ENCODE results near the gene FAM170B. TPM values are rescaled to one million over a fixed set of nuclear protein-coding genes. Genes with fewer than 3 reads are reported as not detected.

Gene FAM170B
- total and polyA plus RNA-seq, 2 experiments from 2014 or later, result not detected

- no peak overlapping the region for H2AFZ ChIP-seq
- no peak overlapping the region for H3K4me2 ChIP-seq (ENCODE audit: unreplicated experiment)
- H3K4me3 ChIP-seq, result no peak overlapping the region
- H3K36me3 ChIP-seq (ENCODE audit: low read depth), result no peaks in the 10 kb centered on the region
- WGBS, 2 experiments (ENCODE audit: low coverage in 1 of 2, low lambda C conversion rate in 2 of 2, missing lambda C conversion rate in 2 of 2), result 94 to 98% methylated on average over 4 of the region's 4 CpGs
- TF ChIP-seq EZH2 (IDR thresholded peaks at IDR 0.05; ENCODE audit: insufficient read depth, poor library complexity, severe bottlenecking) (no peak), EZH2phosphoT487 (IDR thresholded peaks at IDR 0.05; ENCODE audit: insufficient read depth, low read depth) (no peak)
- in situ Hi-C loops (cut with MboI), result no loop called here
- no peaks in the 10 kb centered on the region for H3K9me2 ChIP-seq (ENCODE audit: insufficient read depth)
- no peaks in the 10 kb centered on the region; the same call in 1 of the 2 replicates for H3K4me1 ChIP-seq (ENCODE audit: insufficient read depth)
- no peak for DNase-seq
- H3K9ac ChIP-seq, result no peak overlapping the region
- H3F3A ChIP-seq (ENCODE audit: insufficient read depth), result no peaks in the 10 kb centered on the region
- no peaks in the 10 kb centered on the region for H4K20me1 ChIP-seq (ENCODE audit: insufficient read depth)
- no peaks in the 10 kb centered on the region for H3K79me2 ChIP-seq (ENCODE audit: insufficient read depth)
- no peak overlapping the region for H3K27ac ChIP-seq
- no peaks in the 10 kb centered on the region for H3K27me3 ChIP-seq (replicated peaks; ENCODE audit: insufficient read depth)
- no peaks in the 10 kb centered on the region for H3K9me3 ChIP-seq (ENCODE audit: low read depth)
Measured at GRCh38 chr10:49094646-49095045, 39.2 kb downstream of the FAM170B start.

GRCh38 chr10:49093922-49094321 lies 39.9 kb downstream of the FAM170B start:
- no peak for TF ChIP-seq EZH2phosphoT487 (IDR thresholded peaks at IDR 0.05; ENCODE audit: insufficient read depth, low read depth)
- no peak for TF ChIP-seq EZH2 (IDR thresholded peaks at IDR 0.05; ENCODE audit: insufficient read depth, poor library complexity, severe bottlenecking)
- Histone ChIP-seq H3K36me3 (ENCODE audit: low read depth) (no peaks in the 10 kb centered on the region), H3K27ac (no peak overlapping the region), H3K4me2 (ENCODE audit: unreplicated experiment) (no peak overlapping the region), H3K79me2 (ENCODE audit: insufficient read depth) (no peaks in the 10 kb centered on the region), H3K9me2 (ENCODE audit: insufficient read depth) (no peaks in the 10 kb centered on the region), H3K9me3 (ENCODE audit: low read depth) (no peaks in the 10 kb centered on the region), H3K27me3 (replicated peaks; ENCODE audit: insufficient read depth) (no peaks in the 10 kb centered on the region), H3K4me3 (no peak overlapping the region), H4K20me1 (ENCODE audit: insufficient read depth) (no peaks in the 10 kb centered on the region), H3K4me1 (ENCODE audit: insufficient read depth) (no peaks in the 10 kb centered on the region; the same call in 1 of the 2 replicates), H3F3A (ENCODE audit: insufficient read depth) (no peaks in the 10 kb centered on the region), H3K9ac (no peak overlapping the region), H2AFZ (no peak overlapping the region)
- in situ Hi-C loops (cut with MboI), result no loop called here
- DNase-seq, result no peak
- WGBS, 2 experiments (ENCODE audit: low coverage in 1 of 2, low lambda C conversion rate in 2 of 2, missing lambda C conversion rate in 2 of 2), result 95% methylated on average over 10 of the region's 10 CpGs

- TF ChIP-seq EZH2phosphoT487 (IDR thresholded peaks at IDR 0.05; ENCODE audit: insufficient read depth, low read depth), result no peak
- TF ChIP-seq EZH2 (IDR thresholded peaks at IDR 0.05; ENCODE audit: insufficient read depth, poor library complexity, severe bottlenecking), result no peak
- WGBS, 2 experiments (ENCODE audit: low coverage in 1 of 2, low lambda C conversion rate in 2 of 2, missing lambda C conversion rate in 2 of 2), result 89 to 90% methylated on average over 11 of the region's 11 CpGs
- DNase-seq, result no peak
Measured at GRCh38 chr10:49092477-49092876, 41.3 kb downstream of the FAM170B start.

GRCh38 chr10:49091450-49092210 lies 42.2 kb downstream of the FAM170B start:
- no peak for TF ChIP-seq EZH2phosphoT487 (IDR thresholded peaks at IDR 0.05; ENCODE audit: insufficient read depth, low read depth)

More at GRCh38 chr10:49092477-49092876, 41.3 kb downstream of the FAM170B start:
- Histone ChIP-seq H3K9me2 (ENCODE audit: insufficient read depth) (no peaks in the 10 kb centered on the region), H3K9me3 (ENCODE audit: low read depth) (no peaks in the 10 kb centered on the region), H3K79me2 (ENCODE audit: insufficient read depth) (no peaks in the 10 kb centered on the region), H3F3A (ENCODE audit: insufficient read depth) (no peaks in the 10 kb centered on the region), H3K4me3 (no peak overlapping the region), H3K27me3 (replicated peaks; ENCODE audit: insufficient read depth) (no peaks in the 10 kb centered on the region), H3K36me3 (ENCODE audit: low read depth) (no peaks in the 10 kb centered on the region), H3K4me1 (ENCODE audit: insufficient read depth) (no peaks in the 10 kb centered on the region; the same call in 1 of the 2 replicates), H2AFZ (no peak overlapping the region), H3K4me2 (ENCODE audit: unreplicated experiment) (no peak overlapping the region), H3K27ac (no peak overlapping the region), H4K20me1 (ENCODE audit: insufficient read depth) (no peaks in the 10 kb centered on the region), H3K9ac (no peak overlapping the region)
- in situ Hi-C loops (cut with MboI), result no loop called here

More at GRCh38 chr10:49091450-49092210, 42.2 kb downstream of the FAM170B start:
- WGBS, 2 experiments (ENCODE audit: low coverage in 1 of 2, low lambda C conversion rate in 2 of 2, missing lambda C conversion rate in 2 of 2), result 87 to 91% methylated on average over 13 of the region's 13 CpGs
- Histone ChIP-seq H3K4me3 (no peak overlapping the region), H3K4me2 (ENCODE audit: unreplicated experiment) (no peak overlapping the region), H3K79me2 (ENCODE audit: insufficient read depth) (no peaks in the 10 kb centered on the region), H3K27me3 (replicated peaks; ENCODE audit: insufficient read depth) (no peaks in the 10 kb centered on the region), H3K36me3 (ENCODE audit: low read depth) (no peaks in the 10 kb centered on the region), H3F3A (ENCODE audit: insufficient read depth) (no peaks in the 10 kb centered on the region), H2AFZ (no peak overlapping the region), H4K20me1 (ENCODE audit: insufficient read depth) (no peaks in the 10 kb centered on the region), H3K4me1 (ENCODE audit: insufficient read depth) (no peaks in the 10 kb centered on the region; the same call in 1 of the 2 replicates), H3K27ac (no peak overlapping the region), H3K9ac (no peak overlapping the region), H3K9me3 (ENCODE audit: low read depth) (no peaks in the 10 kb centered on the region), H3K9me2 (ENCODE audit: insufficient read depth) (no peaks in the 10 kb centered on the region)
- no peak for DNase-seq
- in situ Hi-C loops (cut with MboI), result no loop called here
